Esophagus muscularis mucosa (tissue), 4 donors: ENCODE data around the gene STRN3. TPM values are rescaled to one million over a fixed set of nuclear protein-coding genes. Genes with fewer than 3 reads are reported as not detected.
"Not testable (repeated sequence)": the region's sequence is repeated elsewhere in the genome, so short reads cannot be mapped to it uniquely, and the experiment has no call there.

ENCODE experiments used
- DNase-seq: peaks from one replicate; pipeline ENCODE4 v3.0.0-alpha.2; 2017; ENCODE audit errors: extremely low spot score
- H3K27ac ChIP-seq, 4 donors: fragments of 200-600 bp; sonication (generic); replicated peaks in 1 of 4; 1 replicate in 3 of 4; 2 replicates in 1 of 4; pipeline ENCODE4 v1.5.1; 2016 to 2019; ENCODE audit warnings: mild to moderate bottlenecking in 1 of 4
- H3K27me3 ChIP-seq, 4 donors: fragments of 200-600 bp; sonication (generic); one replicate each; pipeline versions ENCODE4 v1.5.1 to v1.6.0; 2016 to 2019
- H3K36me3 ChIP-seq, 4 donors: fragments of 200-600 bp; sonication (generic); one replicate each; pipeline ENCODE4 v1.5.1; 2016 to 2019
- H3K4me1 ChIP-seq, 4 donors: fragments of 200-600 bp; sonication (generic); one replicate each; pipeline ENCODE4 v1.5.1; 2016 to 2019
- H3K4me3 ChIP-seq, 4 donors: fragments of 200-600 bp; sonication (generic); 1 replicate in 2 of 4; 2 replicates in 2 of 4; pipeline ENCODE4 v1.5.1; 2016 to 2019; ENCODE audit warnings: mild to moderate bottlenecking in 4 of 4, moderate library complexity in 1 of 4
- H3K9me3 ChIP-seq, 4 donors: fragments of 200-600 bp; sonication (generic); 1 replicate in 3 of 4; 2 replicates in 1 of 4; pipeline ENCODE4 v1.5.1; 2016 to 2019
- EP300 ChIP-seq: sonication (generic); formaldehyde crosslinking; IDR thresholded peaks from one replicate; pipeline ENCODE4 v1.6.1; 2017; ENCODE audit warnings: antibody characterized with exemption
- POLR2A ChIP-seq: fragments of 450-650 bp; IDR thresholded peaks from one replicate; pipeline ENCODE4 v1.6.1; 2017; ENCODE audit warnings: antibody characterized with exemption, moderate library complexity, mild to moderate bottlenecking, low read depth
- POLR2AphosphoS5 ChIP-seq, 2 donors: sonication (generic); formaldehyde crosslinking; IDR thresholded peaks; one replicate each; pipeline ENCODE4 v1.6.1; 2017; ENCODE audit warnings: antibody characterized with exemption in 2 of 2
- whole genome bisulfite sequencing: methylation state at CpG from one replicate; pipeline ENCODE4 v1.1.5; 2018; 5-methylcytosine and 5-hydroxymethylcytosine counted together
- intact Hi-C: fragments of 100-400 bp; cut with DNase I; formaldehyde crosslinking; loops from one replicate; pipeline ENCODE4 v1.15.1; 2023
- total RNA-seq, 4 donors: library from RNA; depleted of rRNA; stranded (reverse); fragments of >200 nt; gene quantifications; one replicate each; pipeline versions ENCODE4 v1.1.0 to v1.2.1, GENCODE V29; 2016
- TF ChIP-seq, protein P1 (sequence below), 3 experiments: fragments of 200-600 bp in 2 of 3; fragments of 450-650 bp in 1 of 3; sonication (generic) in 2 of 3; IDR thresholded peaks; one replicate each; pipeline ENCODE4 v1.5.1; 2017 to 2019; ENCODE audit warnings: antibody characterized with exemption in 3 of 3, mild to moderate bottlenecking in 2 of 3, moderate library complexity in 1 of 3

Gene STRN3
- total RNA-seq, 4 donors from 2014 or later = 54.5 to 90.1 (median 68.9) TPM

DNA sequence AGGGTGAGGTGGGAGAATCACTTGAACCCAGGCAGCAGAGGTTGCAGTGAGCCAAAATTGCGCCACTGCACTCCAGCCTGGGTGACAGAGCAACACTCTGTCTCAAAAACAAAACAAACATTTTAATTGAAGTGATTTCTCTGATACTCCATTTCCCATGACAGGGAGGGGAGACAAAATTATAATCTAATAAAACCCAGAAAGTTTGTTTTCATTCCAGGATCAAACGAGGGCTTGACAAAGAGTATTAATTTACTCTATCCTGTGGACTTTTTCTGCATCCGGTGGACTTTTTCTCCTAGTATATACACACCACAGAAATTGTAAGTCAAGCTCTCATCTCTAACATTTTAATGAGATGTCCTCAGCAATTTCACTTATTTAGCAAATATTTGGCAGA is 15.2 kb downstream of the STRN3 start:
- no peak for DNase-seq
- intact Hi-C loops = no loop called here
- 67% methylated on average over 3 of the region's 3 CpGs for WGBS
- TF ChIP-seq, protein P1, sequence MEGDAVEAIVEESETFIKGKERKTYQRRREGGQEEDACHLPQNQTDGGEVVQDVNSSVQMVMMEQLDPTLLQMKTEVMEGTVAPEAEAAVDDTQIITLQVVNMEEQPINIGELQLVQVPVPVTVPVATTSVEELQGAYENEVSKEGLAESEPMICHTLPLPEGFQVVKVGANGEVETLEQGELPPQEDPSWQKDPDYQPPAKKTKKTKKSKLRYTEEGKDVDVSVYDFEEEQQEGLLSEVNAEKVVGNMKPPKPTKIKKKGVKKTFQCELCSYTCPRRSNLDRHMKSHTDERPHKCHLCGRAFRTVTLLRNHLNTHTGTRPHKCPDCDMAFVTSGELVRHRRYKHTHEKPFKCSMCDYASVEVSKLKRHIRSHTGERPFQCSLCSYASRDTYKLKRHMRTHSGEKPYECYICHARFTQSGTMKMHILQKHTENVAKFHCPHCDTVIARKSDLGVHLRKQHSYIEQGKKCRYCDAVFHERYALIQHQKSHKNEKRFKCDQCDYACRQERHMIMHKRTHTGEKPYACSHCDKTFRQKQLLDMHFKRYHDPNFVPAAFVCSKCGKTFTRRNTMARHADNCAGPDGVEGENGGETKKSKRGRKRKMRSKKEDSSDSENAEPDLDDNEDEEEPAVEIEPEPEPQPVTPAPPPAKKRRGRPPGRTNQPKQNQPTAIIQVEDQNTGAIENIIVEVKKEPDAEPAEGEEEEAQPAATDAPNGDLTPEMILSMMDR (IDR thresholded peaks at IDR 0.05) = no peak
- TF ChIP-seq POLR2A (no peak), EP300 (no peak), POLR2AphosphoS5 (IDR thresholded peaks at IDR 0.05) (no peak)
- H3K4me3 ChIP-seq = no peak overlapping the region
- H3K27ac ChIP-seq = no peak overlapping the region
- peaks cover 8 to 37% (median 22%) of the 10 kb centered on the region in 4 donors for H3K4me1 ChIP-seq
- H3K9me3 ChIP-seq = no peaks in the 10 kb centered on the region
- no peaks in the 10 kb centered on the region for H3K27me3 ChIP-seq
- peaks cover 0 to 12% (median 9%) of the 10 kb centered on the region in 4 donors for H3K36me3 ChIP-seq

DNA sequence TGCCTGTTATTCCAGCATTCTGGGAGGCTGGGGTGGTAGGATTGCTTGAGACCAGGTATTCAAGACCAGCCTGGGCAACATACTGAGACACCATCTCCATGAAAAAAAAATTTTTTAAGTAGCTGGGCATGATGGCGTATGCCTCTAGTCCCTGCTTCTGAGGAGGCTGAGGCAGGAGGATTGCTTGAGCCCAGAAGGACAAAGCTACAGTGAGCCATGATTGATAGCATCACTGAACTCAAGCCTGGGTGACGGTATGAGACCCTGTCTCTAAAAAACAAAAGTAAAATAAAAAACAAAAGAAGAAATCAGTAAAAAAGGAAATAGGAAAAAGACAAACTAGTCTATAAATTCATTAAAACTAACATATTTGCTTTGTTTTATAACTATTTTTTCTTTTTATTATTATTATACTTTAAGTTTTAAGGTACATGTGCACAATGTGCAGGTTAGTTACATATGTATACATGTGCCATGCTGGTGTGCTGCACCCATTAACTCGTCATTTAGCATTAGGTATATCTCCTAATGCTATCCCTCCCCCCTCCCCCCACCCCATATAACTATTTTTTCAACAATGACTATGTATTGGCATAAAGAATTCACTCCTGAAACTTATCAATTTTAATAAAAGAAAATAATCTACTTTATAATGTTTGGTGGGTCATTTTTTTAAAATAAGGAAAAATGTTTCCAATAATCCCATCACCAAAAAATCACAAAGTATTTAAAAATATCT is 16.2 kb downstream of the STRN3 start:
- 85% methylated on average over 3 of the region's 3 CpGs for WGBS
- intact Hi-C loops = no loop called here
- DNase-seq = no peak
- H3K9me3 ChIP-seq = no peaks in the 10 kb centered on the region
- peaks cover 0 to 22% (median 11%) of the 10 kb centered on the region in 4 donors for H3K36me3 ChIP-seq
- no peak overlapping the region for H3K4me3 ChIP-seq
- H3K4me1 ChIP-seq = peaks cover 0 to 28% (median 13%) of the 10 kb centered on the region in 4 donors
- H3K27ac ChIP-seq = no peak overlapping the region
- H3K27me3 ChIP-seq = no peaks in the 10 kb centered on the region
- TF ChIP-seq POLR2A (no peak), POLR2AphosphoS5 (IDR thresholded peaks at IDR 0.05) (no peak), EP300 (no peak)
- TF ChIP-seq, protein P1 (IDR thresholded peaks at IDR 0.05) = no peak

DNA sequence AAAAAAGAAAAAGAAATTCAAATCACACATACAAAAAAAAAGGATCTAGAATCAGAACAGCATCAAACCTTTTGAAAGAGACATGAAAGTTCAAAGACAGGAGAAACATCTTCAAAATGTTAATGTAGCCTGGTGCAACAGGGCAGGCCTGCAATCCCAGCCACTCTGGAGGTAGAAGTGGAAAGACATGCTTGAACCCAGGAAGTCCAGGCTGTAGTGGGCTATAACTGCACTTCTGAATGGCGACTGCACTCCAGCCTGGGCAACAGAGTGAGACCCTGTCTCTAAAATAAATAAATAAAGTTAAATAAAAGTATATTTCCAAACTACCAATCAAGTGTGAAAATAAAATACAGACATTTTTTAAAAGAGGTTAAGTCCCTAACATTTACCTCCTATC is 19.5 kb downstream of the STRN3 start:
- 90% methylated on average over 1 of the region's 1 CpG for WGBS
- intact Hi-C loops = no loop called here
- Histone ChIP-seq H3K4me1 (peaks cover 0 to 24% (median 10%) of the 10 kb centered on the region in 4 donors), H3K36me3 (peaks cover 0 to 38% (median 14%) of the 10 kb centered on the region in 4 donors), H3K9me3 (no peaks in the 10 kb centered on the region), H3K4me3 (no peak overlapping the region), H3K27ac (no peak overlapping the region), H3K27me3 (no peaks in the 10 kb centered on the region)
- TF ChIP-seq, protein P1 (IDR thresholded peaks at IDR 0.05) = no peak
- no peak for TF ChIP-seq POLR2A
- TF ChIP-seq EP300 = no peak
- no peak for TF ChIP-seq POLR2AphosphoS5 (IDR thresholded peaks at IDR 0.05)
- no peak for DNase-seq

DNA sequence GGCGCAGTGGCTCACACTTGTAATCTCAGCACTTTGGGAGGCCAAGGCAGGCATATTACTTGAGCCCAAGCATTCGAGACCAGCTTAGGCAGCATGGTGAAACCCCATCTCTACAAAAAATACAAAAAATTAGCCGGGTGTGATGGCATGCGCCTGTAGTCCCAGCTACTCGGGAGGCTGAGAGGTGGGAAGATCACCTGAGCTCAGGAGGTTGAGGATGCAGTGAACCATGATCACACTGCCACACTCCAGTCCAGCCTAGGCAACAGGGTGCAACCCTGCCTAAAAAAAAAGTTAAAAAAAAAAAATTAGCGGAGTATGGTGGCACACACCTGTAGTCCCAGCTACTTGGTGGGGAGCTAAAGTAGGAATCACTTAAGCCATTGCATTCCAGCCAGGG is 22.2 kb downstream of the STRN3 start:
- peaks cover 0 to 38% (median 14%) of the 10 kb centered on the region in 4 donors for H3K36me3 ChIP-seq
- intact Hi-C loops, H3K4me3 ChIP-seq, DNase-seq, H3K9me3 ChIP-seq, H3K27me3 ChIP-seq, H3K27ac ChIP-seq: not testable (repeated sequence)
- H3K4me1 ChIP-seq = peaks cover 0 to 31% (median 13%) of the 10 kb centered on the region in 4 donors
- WGBS = 95% methylated on average over 6 of the region's 6 CpGs

DNA sequence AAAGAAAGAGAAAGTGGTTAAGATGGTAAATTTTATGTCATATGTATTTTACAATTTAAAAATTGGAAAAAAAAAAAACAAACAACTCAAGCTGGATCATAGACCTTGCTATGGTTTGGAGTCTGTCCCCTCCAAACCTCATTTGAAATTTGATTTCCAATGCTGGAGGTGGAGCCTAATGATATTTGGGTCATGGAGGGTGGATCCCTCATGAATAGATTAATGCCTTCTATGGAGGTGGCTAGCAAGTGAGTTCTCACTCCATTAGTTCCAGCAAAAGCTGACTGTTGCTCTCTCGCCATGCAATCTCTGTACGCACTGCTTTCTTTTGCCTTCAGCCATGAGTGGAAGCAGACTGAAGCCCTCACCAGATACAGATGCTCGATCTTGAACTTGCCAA is 22.9 kb downstream of the STRN3 start:
- Histone ChIP-seq H3K27me3 (no peaks in the 10 kb centered on the region), H3K4me1 (peaks cover 0 to 28% (median 13%) of the 10 kb centered on the region in 4 donors), H3K4me3 (no peak overlapping the region), H3K36me3 (peaks cover 0 to 37% (median 14%) of the 10 kb centered on the region in 4 donors), H3K9me3 (no peaks in the 10 kb centered on the region), H3K27ac (no peak overlapping the region)
- TF ChIP-seq POLR2AphosphoS5 (IDR thresholded peaks at IDR 0.05) = no peak
- TF ChIP-seq, protein P1 (IDR thresholded peaks at IDR 0.05) = no peak
- TF ChIP-seq EP300 = no peak
- no peak for TF ChIP-seq POLR2A
- intact Hi-C loops = no loop called here
- 94% methylated on average over 3 of the region's 3 CpGs for WGBS
- no peak for DNase-seq
